Omental fat pad (tissue), 4 donors: Measurements from ENCODE around the gene BAIAP2L1. TPM values are rescaled to one million over a fixed set of nuclear protein-coding genes. Genes with fewer than 3 reads are reported as not detected.
"Not testable (repeated sequence)": the region's sequence is repeated elsewhere in the genome, so short reads cannot be mapped to it uniquely, and the experiment has no call there.

Experiments
- ATAC-seq: fragments of 150-250 bp; one replicate; pipeline ENCODE4 v1.9.1; 2016; ENCODE audit warnings: mild to moderate bottlenecking, moderate library complexity; ENCODE audit not compliant: low FRiP score
- DNase-seq: peaks from one replicate; pipeline ENCODE4 v3.0.0-alpha.2; 2019; ENCODE audit warnings: low spot score
- CTCF ChIP-seq, 3 donors: fragments of 450-650 bp; IDR thresholded peaks; one replicate each; pipeline ENCODE4 v1.5.1; 2016 to 2017; ENCODE audit warnings: antibody characterized with exemption in 3 of 3, mild to moderate bottlenecking in 3 of 3, moderate library complexity in 2 of 3
- total RNA-seq, 4 donors: library from RNA; depleted of rRNA; stranded (reverse); fragments of >200 nt; gene quantifications; one replicate each; pipeline ENCODE4 v1.1.0, GENCODE V29; 2016

The BAIAP2L1 gene
- 1 to 10 TPM; 2.5 to 6.3 (median 3.0) TPM for total RNA-seq

- TF ChIP-seq CTCF (IDR thresholded peaks at IDR 0.05): no peak
- DNase-seq (peak; percentile 57), ATAC-seq (peak; percentile 95)
Observed at GRCh38 chr7:98400542-98401340, at the start of gene BAIAP2L1. Gene BAIAP2L1, minus strand, starts transcription at chr7:98401090. Its CDS starts 238 bp downstream, at chr7:98400852.

- no peak for TF ChIP-seq CTCF (IDR thresholded peaks at IDR 0.05)
- ATAC-seq (no peak), DNase-seq (no peak)
Observed at GRCh38 chr7:98448766-98449165, 47.9 kb upstream of the BAIAP2L1 start.

GRCh38 chr7:98440992-98441391 lies 40.1 kb upstream of the BAIAP2L1 start:
- not testable (repeated sequence) for ATAC-seq, DNase-seq

GRCh38 chr7:98439484-98439883 lies 38.6 kb upstream of the BAIAP2L1 start:
- ATAC-seq (no peak), DNase-seq (no peak)
- TF ChIP-seq CTCF (IDR thresholded peaks at IDR 0.05): no peak

- ATAC-seq (no peak), DNase-seq (no peak)
- TF ChIP-seq CTCF (IDR thresholded peaks at IDR 0.05): no peak
Observed at GRCh38 chr7:98434087-98434486, 33.2 kb upstream of the BAIAP2L1 start.

GRCh38 chr7:98429799-98430198 lies 28.9 kb upstream of the BAIAP2L1 start:
- DNase-seq (no peak), ATAC-seq (no peak)
- TF ChIP-seq CTCF (IDR thresholded peaks at IDR 0.05): no peak

GRCh38 chr7:98423043-98423442 lies 22.2 kb upstream of the BAIAP2L1 start:
- no peak for DNase-seq
- TF ChIP-seq CTCF (IDR thresholded peaks at IDR 0.05): no peak
- ATAC-seq: no peak
